GM12874 (cell line): ENCODE measurements around the gene FAM241B.

ENCODE experiments used
- TF ChIP-seq, protein P1 (sequence below): IDR thresholded peaks from 2 replicates; pipeline ENCODE4 v1.5.1; 2011; ENCODE audit warnings: low read depth, mild to moderate bottlenecking, control low read depth, low read length, moderate library complexity; ENCODE audit not compliant: insufficient read depth

The FAM241B gene

DNA sequence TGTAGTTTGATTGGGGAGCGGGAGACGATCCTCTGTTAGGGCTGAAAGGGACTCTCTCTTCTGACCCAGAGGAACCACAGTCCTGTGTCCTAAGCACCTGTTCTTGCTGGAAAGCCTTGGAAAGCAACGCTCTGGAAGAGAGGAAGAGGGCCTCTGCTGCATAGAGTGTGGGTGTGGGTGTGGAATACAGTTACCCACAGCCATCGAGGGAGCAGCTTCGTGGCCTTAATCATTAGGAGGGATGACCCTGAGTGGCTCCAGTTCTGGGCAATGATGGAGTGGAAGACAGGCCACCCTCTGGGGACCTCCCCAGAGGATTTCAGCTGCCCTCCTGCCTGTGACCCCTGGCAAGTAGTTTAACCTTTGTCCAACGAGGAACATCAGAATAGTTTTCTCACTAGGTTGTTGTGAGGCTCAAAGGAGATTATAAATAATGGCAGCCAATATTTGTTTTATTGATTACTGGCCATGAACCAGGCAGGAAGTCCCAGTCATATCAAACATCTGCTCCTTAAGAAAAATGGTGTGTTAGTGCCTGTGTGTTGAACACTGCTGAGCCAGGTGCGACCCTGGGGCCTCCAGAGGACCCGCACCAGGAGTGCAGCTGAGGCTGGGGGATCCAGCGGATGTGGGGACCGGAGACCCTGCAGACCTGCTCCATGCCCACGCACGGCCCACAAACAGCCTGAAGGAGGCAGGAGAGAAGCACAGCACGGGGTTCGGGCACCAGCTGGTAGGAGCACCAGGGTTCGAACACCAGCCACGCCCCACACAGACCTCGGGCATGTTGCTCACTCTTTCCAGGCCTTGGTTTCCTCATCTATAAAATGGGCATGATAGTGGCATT lies 35.6 kb downstream of the FAM241B start:
- TF ChIP-seq, protein P1, sequence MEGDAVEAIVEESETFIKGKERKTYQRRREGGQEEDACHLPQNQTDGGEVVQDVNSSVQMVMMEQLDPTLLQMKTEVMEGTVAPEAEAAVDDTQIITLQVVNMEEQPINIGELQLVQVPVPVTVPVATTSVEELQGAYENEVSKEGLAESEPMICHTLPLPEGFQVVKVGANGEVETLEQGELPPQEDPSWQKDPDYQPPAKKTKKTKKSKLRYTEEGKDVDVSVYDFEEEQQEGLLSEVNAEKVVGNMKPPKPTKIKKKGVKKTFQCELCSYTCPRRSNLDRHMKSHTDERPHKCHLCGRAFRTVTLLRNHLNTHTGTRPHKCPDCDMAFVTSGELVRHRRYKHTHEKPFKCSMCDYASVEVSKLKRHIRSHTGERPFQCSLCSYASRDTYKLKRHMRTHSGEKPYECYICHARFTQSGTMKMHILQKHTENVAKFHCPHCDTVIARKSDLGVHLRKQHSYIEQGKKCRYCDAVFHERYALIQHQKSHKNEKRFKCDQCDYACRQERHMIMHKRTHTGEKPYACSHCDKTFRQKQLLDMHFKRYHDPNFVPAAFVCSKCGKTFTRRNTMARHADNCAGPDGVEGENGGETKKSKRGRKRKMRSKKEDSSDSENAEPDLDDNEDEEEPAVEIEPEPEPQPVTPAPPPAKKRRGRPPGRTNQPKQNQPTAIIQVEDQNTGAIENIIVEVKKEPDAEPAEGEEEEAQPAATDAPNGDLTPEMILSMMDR = no peak

DNA sequence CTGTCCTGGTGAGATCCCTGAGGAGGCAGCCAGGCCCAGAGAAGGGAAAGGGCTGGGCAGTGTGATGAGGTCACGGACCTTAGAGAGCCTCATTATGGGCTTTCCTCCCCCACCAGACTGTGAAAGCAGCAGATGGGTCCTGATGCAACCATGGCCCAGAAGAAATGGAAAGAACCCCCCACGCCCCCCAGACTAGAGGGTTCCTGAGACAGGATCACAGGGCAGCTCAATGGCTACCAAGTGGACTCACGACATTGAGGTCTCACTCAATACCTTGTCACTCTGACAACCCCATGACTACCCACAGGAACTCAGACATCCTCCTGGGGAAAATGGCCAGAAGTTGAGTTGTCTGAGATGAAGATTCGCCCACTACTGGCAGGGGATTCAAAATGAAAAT lies 36.7 kb downstream of the FAM241B start:
- TF ChIP-seq, protein P1 = no peak

DNA sequence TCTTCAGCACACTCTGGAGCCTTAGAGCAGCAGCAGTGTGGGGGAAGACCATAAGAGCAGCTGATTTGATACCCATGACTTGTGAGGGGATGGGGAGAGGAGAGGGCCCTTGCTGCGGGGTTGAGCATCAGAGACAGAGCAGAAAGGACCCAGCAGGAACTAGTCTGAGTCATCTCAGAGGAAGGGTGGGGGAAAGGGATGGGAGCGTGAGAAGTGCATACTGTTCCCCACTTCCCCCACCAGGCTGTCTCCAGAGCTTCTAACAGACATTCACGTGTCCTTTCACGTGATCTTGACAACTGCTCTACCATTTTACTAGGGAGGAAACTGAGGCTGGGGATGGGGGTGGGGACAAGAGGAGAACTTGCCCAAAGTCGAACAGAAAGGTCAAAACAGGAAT lies 38.7 kb downstream of the FAM241B start:
- TF ChIP-seq, protein P1 = no peak

DNA sequence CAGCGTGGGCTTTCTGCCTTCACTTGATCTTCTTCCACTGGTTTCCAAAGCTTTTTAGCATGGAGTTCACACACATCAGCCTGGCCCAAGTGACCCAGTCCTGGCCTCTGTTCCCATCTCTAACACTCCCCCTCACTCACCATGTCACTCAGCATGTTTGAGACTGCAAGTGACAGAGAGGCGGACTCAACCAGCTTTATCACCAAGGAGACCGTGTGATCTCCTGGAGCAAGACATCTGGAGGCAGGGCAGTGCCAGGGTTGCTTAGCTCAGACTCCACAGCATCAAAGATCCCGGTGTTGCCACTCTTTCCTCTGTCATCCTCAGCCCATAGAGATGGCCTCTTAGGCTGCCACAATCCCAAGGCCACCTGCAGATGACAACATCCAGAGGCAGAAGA lies 39.4 kb downstream of the FAM241B start:
- TF ChIP-seq, protein P1 = no peak

DNA sequence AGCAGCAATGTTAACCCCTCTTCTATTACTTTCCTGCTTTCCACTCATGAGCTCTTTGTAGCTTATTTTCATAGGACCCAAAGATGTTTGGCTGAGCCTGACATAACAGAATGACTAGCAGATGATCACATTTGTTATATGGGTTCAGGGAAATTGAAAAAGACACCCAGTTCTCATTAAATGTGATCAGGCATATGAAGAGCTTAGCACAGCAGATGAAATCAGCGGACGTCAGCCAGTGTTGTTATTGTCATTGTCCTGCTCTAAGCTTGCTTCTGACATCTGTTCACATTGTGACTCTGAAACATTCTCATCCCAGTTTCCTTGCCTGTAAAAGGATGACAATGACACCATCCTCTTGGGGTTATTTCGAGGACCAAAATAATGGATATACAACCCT lies 43.5 kb downstream of the FAM241B start:
- TF ChIP-seq, protein P1 = no peak

DNA sequence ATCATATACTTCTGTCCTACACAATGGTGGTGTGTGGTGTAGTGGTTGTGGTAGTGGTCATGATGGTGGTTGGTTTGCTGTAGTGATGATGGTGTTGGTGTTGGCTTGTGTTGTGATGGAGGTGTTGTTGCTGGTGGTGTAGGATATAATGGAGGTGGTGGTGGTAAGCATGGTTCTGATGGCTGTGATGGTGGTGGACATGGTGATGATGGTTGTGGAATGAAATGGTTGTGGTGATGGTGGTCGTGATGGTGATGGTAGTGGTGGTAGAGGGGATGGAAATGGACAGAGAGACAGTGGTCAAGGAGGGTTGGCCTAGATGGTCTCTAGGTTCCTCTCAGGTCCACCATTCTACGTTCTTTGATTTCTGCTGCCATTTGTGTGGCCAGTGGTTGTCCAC lies 44.7 kb downstream of the FAM241B start:
- TF ChIP-seq, protein P1 = no peak

DNA sequence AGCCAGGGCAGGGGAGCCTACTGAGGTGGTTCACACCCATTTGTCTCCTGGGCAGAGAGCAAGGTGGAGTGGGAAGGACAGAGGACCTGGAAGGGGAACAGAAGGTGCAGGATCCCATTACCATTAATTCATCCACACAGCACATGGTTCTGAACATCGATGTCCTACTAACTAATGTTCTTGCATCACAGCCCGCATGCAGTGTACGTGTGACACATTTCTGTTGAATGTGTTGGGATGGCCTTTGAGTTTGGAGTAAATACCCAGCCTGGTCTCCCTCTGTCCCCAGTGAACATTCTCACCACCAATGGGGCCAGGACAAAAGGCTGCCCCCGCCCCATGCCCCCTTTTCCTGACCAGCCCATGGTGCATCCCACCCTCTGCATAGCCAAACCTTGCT lies 46.3 kb downstream of the FAM241B start:
- TF ChIP-seq, protein P1 = no peak
